Astrocyte (in vitro differentiated cells and primary cell): ENCODE measurements around the gene PPL.

ENCODE experiments used
- EZH2 ChIP-seq: IDR thresholded peaks from 2 replicates; pipeline ENCODE4 v1.6.1; 2012; ENCODE audit warnings: mild to moderate bottlenecking, low read length, inconsistent platforms; ENCODE audit not compliant: insufficient read depth
- TF ChIP-seq, protein P1 (sequence below): IDR thresholded peaks from 2 replicates; pipeline ENCODE4 v1.5.1; 2011; ENCODE audit warnings: low read depth, mild to moderate bottlenecking, inconsistent platforms, low read length, moderate library complexity; ENCODE audit not compliant: insufficient read depth

DNA sequence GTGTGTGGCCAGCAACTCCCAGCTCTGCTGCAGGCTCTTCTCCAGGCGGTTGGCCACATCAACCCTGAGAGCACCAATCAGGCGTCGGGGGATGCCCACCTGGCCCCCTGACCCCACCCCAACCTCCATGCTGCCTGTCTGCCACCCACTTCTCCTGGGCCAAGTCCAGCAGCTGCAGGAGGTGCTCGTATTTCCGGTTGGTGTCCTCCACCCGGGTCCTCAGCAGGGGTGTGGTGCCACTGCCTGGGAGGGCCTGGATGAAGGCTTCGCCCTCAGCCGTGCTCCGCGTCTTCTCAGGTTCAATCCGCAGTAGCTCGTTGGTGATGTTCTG lies 45.1 kb downstream of the PPL start:
- TF ChIP-seq EZH2: no peak
- TF ChIP-seq, protein P1, sequence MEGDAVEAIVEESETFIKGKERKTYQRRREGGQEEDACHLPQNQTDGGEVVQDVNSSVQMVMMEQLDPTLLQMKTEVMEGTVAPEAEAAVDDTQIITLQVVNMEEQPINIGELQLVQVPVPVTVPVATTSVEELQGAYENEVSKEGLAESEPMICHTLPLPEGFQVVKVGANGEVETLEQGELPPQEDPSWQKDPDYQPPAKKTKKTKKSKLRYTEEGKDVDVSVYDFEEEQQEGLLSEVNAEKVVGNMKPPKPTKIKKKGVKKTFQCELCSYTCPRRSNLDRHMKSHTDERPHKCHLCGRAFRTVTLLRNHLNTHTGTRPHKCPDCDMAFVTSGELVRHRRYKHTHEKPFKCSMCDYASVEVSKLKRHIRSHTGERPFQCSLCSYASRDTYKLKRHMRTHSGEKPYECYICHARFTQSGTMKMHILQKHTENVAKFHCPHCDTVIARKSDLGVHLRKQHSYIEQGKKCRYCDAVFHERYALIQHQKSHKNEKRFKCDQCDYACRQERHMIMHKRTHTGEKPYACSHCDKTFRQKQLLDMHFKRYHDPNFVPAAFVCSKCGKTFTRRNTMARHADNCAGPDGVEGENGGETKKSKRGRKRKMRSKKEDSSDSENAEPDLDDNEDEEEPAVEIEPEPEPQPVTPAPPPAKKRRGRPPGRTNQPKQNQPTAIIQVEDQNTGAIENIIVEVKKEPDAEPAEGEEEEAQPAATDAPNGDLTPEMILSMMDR: no peak
